Renal cortical epithelial cell (primary cell): ENCODE data around the gene SMTNL2. TPM values are rescaled to one million over a fixed set of nuclear protein-coding genes. Genes with fewer than 3 reads are reported as not detected.
"Not testable (repeated sequence)": the region's sequence is repeated elsewhere in the genome, so short reads cannot be mapped to it uniquely, and the experiment has no call there.

ENCODE experiments used
- DNase-seq: peaks from one replicate; pipeline ENCODE4 v3.0.0-alpha.2; 2011; ENCODE audit warnings: low read depth
- total RNA-seq: library from RNA; depleted of rRNA; stranded (reverse); fragments of >200 nt; gene quantifications from 2 replicates; pipeline ENCODE4 v1.2.3, GENCODE V29; 2014

SMTNL2 gene
- total RNA-seq, 1 donor from 2014 or later: 16.1 TPM

- no peak for DNase-seq
Observed at GRCh38 chr17:4602041-4602440, 17.7 kb downstream of the SMTNL2 start.

GRCh38 chr17:4604111-4604644 lies 19.8 kb downstream of the SMTNL2 start:
- DNase-seq: peak; percentile 26

- DNase-seq: not testable (repeated sequence)
Observed at GRCh38 chr17:4604736-4605135, 20.4 kb downstream of the SMTNL2 start.

GRCh38 chr17:4605826-4606225 lies 21.5 kb downstream of the SMTNL2 start:
- DNase-seq: peak; percentile 16

GRCh38 chr17:4607261-4607741 lies 23.0 kb downstream of the SMTNL2 start:
- peak; percentile 60 for DNase-seq

GRCh38 chr17:4607773-4608187 lies 23.5 kb downstream of the SMTNL2 start:
- DNase-seq: peak; percentile 80

- no peak for DNase-seq
Observed at GRCh38 chr17:4609761-4610160, 25.4 kb downstream of the SMTNL2 start.

- DNase-seq: no peak
Observed at GRCh38 chr17:4610162-4610561, 25.8 kb downstream of the SMTNL2 start.

GRCh38 chr17:4610656-4611055 lies 26.3 kb downstream of the SMTNL2 start:
- no peak for DNase-seq

GRCh38 chr17:4616476-4616875 lies 32.1 kb downstream of the SMTNL2 start:
- no peak for DNase-seq

GRCh38 chr17:4617090-4617489 lies 32.8 kb downstream of the SMTNL2 start:
- DNase-seq: peak; percentile 18

GRCh38 chr17:4617590-4618351 lies 33.4 kb downstream of the SMTNL2 start:
- no peak for DNase-seq

- DNase-seq: no peak
Observed at GRCh38 chr17:4620531-4621101, 36.3 kb downstream of the SMTNL2 start.

GRCh38 chr17:4622375-4622774 lies 38.0 kb downstream of the SMTNL2 start:
- DNase-seq: no peak

GRCh38 chr17:4623249-4623648 lies 38.9 kb downstream of the SMTNL2 start:
- peak; percentile 43 for DNase-seq

GRCh38 chr17:4624451-4624911 lies 40.2 kb downstream of the SMTNL2 start:
- DNase-seq: not testable (repeated sequence)

- DNase-seq: peak; percentile 26
Observed at GRCh38 chr17:4625181-4625617, 40.9 kb downstream of the SMTNL2 start.

GRCh38 chr17:4626734-4627256 lies 42.5 kb downstream of the SMTNL2 start:
- no peak for DNase-seq

- DNase-seq: no peak
Observed at GRCh38 chr17:4631431-4631830, 47.1 kb downstream of the SMTNL2 start.

GRCh38 chr17:4631836-4632580 lies 47.7 kb downstream of the SMTNL2 start:
- peak; percentile 28 for DNase-seq

- DNase-seq: no peak
Observed at GRCh38 chr17:4632581-4632920, 48.2 kb downstream of the SMTNL2 start.

GRCh38 chr17:4633643-4634042 lies 49.3 kb downstream of the SMTNL2 start:
- no peak for DNase-seq
